Liver (tissue), 3 donors: ENCODE data around the gene OLFML2A.

ENCODE experiments used
- ATF3 ChIP-seq: IDR thresholded peaks from 2 replicates; pipeline ENCODE4 v1.6.1; 2016; ENCODE audit warnings: antibody characterized with exemption
- CTCF ChIP-seq: fragments of 150-350 bp; IDR thresholded peaks from 2 replicates; pipeline ENCODE4 v1.5.1; 2017; ENCODE audit warnings: improper control_type of control experiment, low read depth, low read length; ENCODE audit not compliant: missing input control
- HNF4G ChIP-seq: IDR thresholded peaks from 2 replicates; pipeline ENCODE4 v1.6.1; 2016; ENCODE audit warnings: antibody characterized with exemption
- MAX ChIP-seq: IDR thresholded peaks from 2 replicates; pipeline ENCODE4 v1.6.1; 2016; ENCODE audit warnings: antibody characterized with exemption
- RAD21 ChIP-seq, 2 donors: IDR thresholded peaks; 2 replicates each; pipeline ENCODE4 v1.6.1; 2016; ENCODE audit warnings: antibody characterized with exemption in 2 of 2, mild to moderate bottlenecking in 2 of 2
- REST ChIP-seq: IDR thresholded peaks from 2 replicates; pipeline ENCODE4 v1.6.1; 2016; ENCODE audit warnings: antibody characterized with exemption, mild to moderate bottlenecking
- RXRA ChIP-seq, 2 donors: IDR thresholded peaks; 2 replicates each; pipeline ENCODE4 v1.6.1; 2017 to 2018; ENCODE audit warnings: antibody characterized with exemption in 2 of 2, mild to moderate bottlenecking in 1 of 2
- ZBTB33 ChIP-seq: IDR thresholded peaks from 2 replicates; pipeline ENCODE4 v1.6.1; 2016; ENCODE audit warnings: antibody characterized with exemption
- donor health status: healthy.
- donor health status: healthy.

GRCh38 chr9:124830593-124830992 is 53.7 kb downstream of the OLFML2A start:
- TF ChIP-seq CTCF (no peak), ZBTB33 (no peak), ATF3 (no peak), RAD21 (IDR thresholded peaks at IDR 0.05) (no peak), MAX (no peak), RXRA (IDR thresholded peaks at IDR 0.05) (no peak), HNF4G (no peak), REST (no peak)
